HepG2 (cell line): ENCODE data around the gene TLX1. TPM values are rescaled to one million over a fixed set of nuclear protein-coding genes. Genes with fewer than 3 reads are reported as not detected.

Experiments
- CBX5 ChIP-seq: sonication (generic); formaldehyde crosslinking; IDR thresholded peaks from 2 replicates; pipeline ENCODE4 v1.4.0; 2020; ENCODE audit warnings: missing genetic modification reagents, borderline replicate concordance
- GATAD2A ChIP-seq: IDR thresholded peaks from 2 replicates; pipeline ENCODE4 v1.6.1; 2016
- KLF13 ChIP-seq: sonication (generic); formaldehyde crosslinking; IDR thresholded peaks from 2 replicates; pipeline ENCODE4 v1.4.0; 2020; ENCODE audit warnings: mild to moderate bottlenecking, missing genetic modification reagents
- MIER3 ChIP-seq: IDR thresholded peaks from 2 replicates; pipeline ENCODE4 v1.6.1; 2016; ENCODE audit warnings: missing compliant biosample characterization, borderline replicate concordance
- TOPORS ChIP-seq: sonication (generic); formaldehyde crosslinking; IDR thresholded peaks from 2 replicates; pipeline ENCODE4 v1.8.0; 2023; ENCODE audit warnings: mild to moderate bottlenecking, missing genetic modification reagents
- ZNF18 ChIP-seq: sonication (generic); formaldehyde crosslinking; IDR thresholded peaks from 2 replicates; pipeline ENCODE4 v1.8.0; 2022; ENCODE audit warnings: mild to moderate bottlenecking, missing genetic modification reagents; ENCODE audit not compliant: insufficient replicate concordance
- ZNF230 ChIP-seq: sonication (generic); formaldehyde crosslinking; IDR thresholded peaks from 2 replicates; pipeline ENCODE4 v1.4.0; 2020; ENCODE audit warnings: mild to moderate bottlenecking, missing genetic modification reagents
- ZNF292 ChIP-seq: sonication (generic); formaldehyde crosslinking; IDR thresholded peaks from 2 replicates; pipeline ENCODE4 v1.8.1; 2022; ENCODE audit warnings: mild to moderate bottlenecking, low read depth, missing genetic modification reagents, borderline replicate concordance
- ZNF567 ChIP-seq: sonication (generic); formaldehyde crosslinking; IDR thresholded peaks from 2 replicates; pipeline ENCODE4 v1.8.1; 2023; ENCODE audit warnings: mild to moderate bottlenecking, missing genetic modification reagents, borderline replicate concordance
- ZNF609 ChIP-seq: sonication (generic); formaldehyde crosslinking; IDR thresholded peaks from 2 replicates; pipeline ENCODE4 v1.4.0; 2020; ENCODE audit warnings: mild to moderate bottlenecking, missing genetic modification reagents, borderline replicate concordance
- ZNF782 ChIP-seq: sonication (generic); formaldehyde crosslinking; IDR thresholded peaks from 2 replicates; pipeline ENCODE4 v1.4.0; 2020; ENCODE audit warnings: missing genetic modification reagents, mild to moderate bottlenecking, borderline replicate concordance
- ZNF841 ChIP-seq: sonication (generic); formaldehyde crosslinking; IDR thresholded peaks from 2 replicates; pipeline ENCODE4 v1.8.1; 2023; ENCODE audit warnings: missing genetic modification reagents, borderline replicate concordance
- ZNF879 ChIP-seq: sonication (generic); formaldehyde crosslinking; IDR thresholded peaks from 2 replicates; pipeline ENCODE4 v1.8.1; 2023; ENCODE audit warnings: missing genetic modification reagents
- ZXDC ChIP-seq: sonication (generic); formaldehyde crosslinking; IDR thresholded peaks from 2 replicates; pipeline ENCODE4 v1.5.0; 2020; ENCODE audit warnings: mild to moderate bottlenecking, missing genetic modification reagents
- polyA plus RNA-seq, 8 experiments: library from polyadenylated mRNA; depleted of rRNA in 3 of 8; stranded (reverse) in 7 of 8; unstranded in 1 of 8; fragments of >200 nt; fragmentation: Illumina TruSeq in 4 of 8; extraction: Trizol in 4 of 8; gene quantifications; 2 replicates each; pipeline versions ENCODE4 v1.2.1 to v1.2.3, GENCODE V29; 2011 to 2016; ENCODE audit warnings: low read depth in 4 of 8, missing spikeins in 1 of 8, mixed read lengths in 1 of 8; ENCODE audit not compliant: insufficient read depth in 1 of 8
- total RNA-seq, 5 experiments: library from RNA; depleted of rRNA; stranded (reverse); fragments of >200 nt; fragmentation: Illumina TruSeq; extraction: Trizol; gene quantifications; 2 replicates each; pipeline ENCODE4 v1.2.3, GENCODE V29; 2016; ENCODE audit warnings: low read depth in 1 of 5
- TF ChIP-seq, protein P1 (sequence below): sonication (generic); formaldehyde crosslinking; IDR thresholded peaks from 2 replicates; pipeline ENCODE4 v1.8.1; 2022; ENCODE audit warnings: low read depth, mild to moderate bottlenecking, missing genetic modification reagents

The TLX1 gene
- total and polyA plus RNA-seq, 2 of the 13 experiments (the other 11 are each of a cell fraction or from before 2014, with no cell fraction given), result 0.07 to 0.26 TPM

DNA sequence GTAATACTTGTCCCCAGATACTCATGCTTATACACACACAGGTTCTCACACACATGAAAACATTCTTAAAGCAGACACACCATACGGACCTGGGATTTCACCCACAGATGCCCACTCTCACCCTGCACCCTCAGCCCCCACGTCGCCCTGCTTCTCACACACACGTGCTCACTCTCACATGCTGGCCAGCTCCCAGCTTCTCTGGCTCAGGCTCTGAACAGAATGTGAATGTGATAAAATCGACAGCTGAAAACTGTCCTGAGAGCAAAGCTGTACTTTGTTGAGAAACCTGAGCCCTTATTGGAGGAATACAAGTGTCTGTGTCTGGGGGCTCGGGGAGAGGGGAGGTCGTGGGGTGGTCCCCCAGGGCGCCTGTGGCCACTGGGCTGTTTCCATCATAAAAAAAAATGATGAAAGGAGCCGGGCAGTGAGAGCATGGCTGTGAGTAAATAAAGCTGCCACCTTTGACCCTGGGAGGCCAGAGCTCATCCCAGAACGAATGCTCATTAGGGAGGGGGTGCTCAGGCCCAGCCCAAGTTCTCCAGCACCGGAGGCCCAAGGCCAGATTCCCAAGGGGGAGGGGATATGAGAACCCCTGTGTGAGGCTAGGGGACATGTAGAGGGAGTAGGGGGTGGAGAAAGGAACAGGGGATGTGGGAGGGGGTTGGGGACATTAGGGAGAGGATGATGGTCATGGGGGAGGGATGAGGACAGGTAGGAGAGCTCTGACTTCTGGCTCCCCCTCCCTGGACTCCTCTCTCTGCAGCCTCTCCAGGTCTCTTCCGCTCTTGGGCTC lies 18.1 kb upstream of the TLX1 start (continued):
- TF ChIP-seq ZXDC (CRISPR knock-in tag) (no peak), CBX5 (CRISPR knock-in tag) (no peak), ZNF292 (peak; percentile 40; the same call in 1 of the 2 replicates), ZNF782 (CRISPR knock-in tag) (no peak), MIER3 (CRISPR knock-in tag) (no peak; the same call in 1 of the 2 replicates), ZNF609 (peak; percentile 80; the same call in 1 of the 2 replicates), ZNF841 (CRISPR knock-in tag) (0 out of 2 replicates have a peak, but pooled peaks have one; percentile 22), KLF13 (CRISPR knock-in tag) (no peak), GATAD2A (CRISPR knock-in tag) (peak; percentile 82), ZNF18 (CRISPR knock-in tag) (no peak), TOPORS (peak; percentile 52; the same call in 1 of the 2 replicates), ZNF879 (CRISPR knock-in tag) (no peak), ZNF230 (CRISPR knock-in tag) (no peak), ZNF567 (CRISPR knock-in tag) (no peak)
- TF ChIP-seq, protein P1, sequence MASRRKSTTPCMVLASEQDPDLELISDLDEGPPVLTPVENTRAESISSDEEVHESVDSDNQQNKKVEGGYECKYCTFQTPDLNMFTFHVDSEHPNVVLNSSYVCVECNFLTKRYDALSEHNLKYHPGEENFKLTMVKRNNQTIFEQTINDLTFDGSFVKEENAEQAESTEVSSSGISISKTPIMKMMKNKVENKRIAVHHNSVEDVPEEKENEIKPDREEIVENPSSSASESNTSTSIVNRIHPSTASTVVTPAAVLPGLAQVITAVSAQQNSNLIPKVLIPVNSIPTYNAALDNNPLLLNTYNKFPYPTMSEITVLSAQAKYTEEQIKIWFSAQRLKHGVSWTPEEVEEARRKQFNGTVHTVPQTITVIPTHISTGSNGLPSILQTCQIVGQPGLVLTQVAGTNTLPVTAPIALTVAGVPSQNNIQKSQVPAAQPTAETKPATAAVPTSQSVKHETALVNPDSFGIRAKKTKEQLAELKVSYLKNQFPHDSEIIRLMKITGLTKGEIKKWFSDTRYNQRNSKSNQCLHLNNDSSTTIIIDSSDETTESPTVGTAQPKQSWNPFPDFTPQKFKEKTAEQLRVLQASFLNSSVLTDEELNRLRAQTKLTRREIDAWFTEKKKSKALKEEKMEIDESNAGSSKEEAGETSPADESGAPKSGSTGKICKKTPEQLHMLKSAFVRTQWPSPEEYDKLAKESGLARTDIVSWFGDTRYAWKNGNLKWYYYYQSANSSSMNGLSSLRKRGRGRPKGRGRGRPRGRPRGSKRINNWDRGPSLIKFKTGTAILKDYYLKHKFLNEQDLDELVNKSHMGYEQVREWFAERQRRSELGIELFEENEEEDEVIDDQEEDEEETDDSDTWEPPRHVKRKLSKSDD (CRISPR knock-in tag), result no peak
